HG03159 (cell line): Measurements from ENCODE around the gene SEMA6C.

Experiments
- ATAC-seq: cut with Tn5 transposase; IDR thresholded peaks from one replicate; pipeline ENCODE4 v1.9.1; 2021; ENCODE audit warnings: mild to moderate bottlenecking, moderate library complexity; ENCODE audit not compliant: unreplicated experiment

SEMA6C gene

GRCh38 chr1:151158751-151159251 is 12.4 kb upstream of the SEMA6C start:
- no peak for ATAC-seq

GRCh38 chr1:151158326-151158725 is 11.9 kb upstream of the SEMA6C start:
- ATAC-seq = no peak

GRCh38 chr1:151157067-151157531 is 10.7 kb upstream of the SEMA6C start:
- no peak for ATAC-seq

GRCh38 chr1:151156515-151156819 is 10.0 kb upstream of the SEMA6C start, which contains the start of gene TNFAIP8L2:
Gene TNFAIP8L2 (plus strand): TSS chr1:151156649. CDS start chr1:151158698, 2,049 bp downstream.
- ATAC-seq = peak; percentile 62

- no peak for ATAC-seq
These were observed 1.2 kb upstream of the SEMA6C start for GRCh38 chr1:151147665-151148064.

- no peak for ATAC-seq
These were observed 687 bp upstream of the SEMA6C start for GRCh38 chr1:151147132-151147503.

- ATAC-seq = no peak
These were observed 389 bp downstream of the SEMA6C start for GRCh38 chr1:151146072-151146411.

- no peak for ATAC-seq
These were observed 943 bp downstream of the SEMA6C start for GRCh38 chr1:151145304-151146071.

- no peak for ATAC-seq
These were observed 1.7 kb downstream of the SEMA6C start for GRCh38 chr1:151144474-151145303.

GRCh38 chr1:151143986-151144385 is 2.4 kb downstream of the SEMA6C start:
- ATAC-seq = no peak

GRCh38 chr1:151143057-151143435 is 3.4 kb downstream of the SEMA6C start:
- ATAC-seq = no peak

- ATAC-seq = no peak
These were observed 3.9 kb downstream of the SEMA6C start for GRCh38 chr1:151142411-151143056.

GRCh38 chr1:151137789-151138188 is 8.6 kb downstream of the SEMA6C start:
- no peak for ATAC-seq

GRCh38 chr1:151135433-151136385 is 10.7 kb downstream of the SEMA6C start:
- ATAC-seq = no peak

- no peak for ATAC-seq
These were observed 11.4 kb downstream of the SEMA6C start for GRCh38 chr1:151134991-151135390.

GRCh38 chr1:151134396-151134795 is 12.0 kb downstream of the SEMA6C start:
- ATAC-seq = no peak

GRCh38 chr1:151133018-151133806 is 13.2 kb downstream of the SEMA6C start:
- no peak for ATAC-seq

- no peak for ATAC-seq
These were observed 14.0 kb downstream of the SEMA6C start for GRCh38 chr1:151132335-151133017.

- no peak for ATAC-seq
These were observed 14.6 kb downstream of the SEMA6C start for GRCh38 chr1:151131701-151132334.
